ENCODE data around the gene AOPEP.

DNA sequence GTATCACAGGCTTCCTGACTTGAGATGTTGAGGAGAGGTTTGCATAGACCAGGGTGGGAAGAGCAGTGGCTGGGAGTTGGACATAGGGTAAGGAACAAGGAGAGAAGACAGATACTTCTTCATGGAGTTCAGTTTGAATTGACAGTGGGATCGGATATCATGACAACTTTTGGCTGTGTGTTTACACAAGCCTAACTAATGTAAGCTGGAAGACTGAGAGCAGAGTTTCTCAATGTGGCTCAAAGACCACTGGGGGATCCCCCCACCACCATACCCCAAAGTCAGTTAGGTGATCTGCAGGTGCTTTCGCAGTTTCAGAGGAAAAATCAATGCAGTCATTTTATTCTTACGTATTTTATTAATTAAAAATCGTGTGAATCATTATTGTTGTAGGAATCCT, 125.9 kb downstream of the AOPEP start:
- TF ChIP-seq, protein P1, sequence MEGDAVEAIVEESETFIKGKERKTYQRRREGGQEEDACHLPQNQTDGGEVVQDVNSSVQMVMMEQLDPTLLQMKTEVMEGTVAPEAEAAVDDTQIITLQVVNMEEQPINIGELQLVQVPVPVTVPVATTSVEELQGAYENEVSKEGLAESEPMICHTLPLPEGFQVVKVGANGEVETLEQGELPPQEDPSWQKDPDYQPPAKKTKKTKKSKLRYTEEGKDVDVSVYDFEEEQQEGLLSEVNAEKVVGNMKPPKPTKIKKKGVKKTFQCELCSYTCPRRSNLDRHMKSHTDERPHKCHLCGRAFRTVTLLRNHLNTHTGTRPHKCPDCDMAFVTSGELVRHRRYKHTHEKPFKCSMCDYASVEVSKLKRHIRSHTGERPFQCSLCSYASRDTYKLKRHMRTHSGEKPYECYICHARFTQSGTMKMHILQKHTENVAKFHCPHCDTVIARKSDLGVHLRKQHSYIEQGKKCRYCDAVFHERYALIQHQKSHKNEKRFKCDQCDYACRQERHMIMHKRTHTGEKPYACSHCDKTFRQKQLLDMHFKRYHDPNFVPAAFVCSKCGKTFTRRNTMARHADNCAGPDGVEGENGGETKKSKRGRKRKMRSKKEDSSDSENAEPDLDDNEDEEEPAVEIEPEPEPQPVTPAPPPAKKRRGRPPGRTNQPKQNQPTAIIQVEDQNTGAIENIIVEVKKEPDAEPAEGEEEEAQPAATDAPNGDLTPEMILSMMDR (IDR thresholded peaks at IDR 0.05) = no peak
- no peak for TF ChIP-seq POLR2A (IDR thresholded peaks at IDR 0.05)
- no peak for TF ChIP-seq EP300 (IDR thresholded peaks at IDR 0.05)

Measured in gastroesophageal sphincter (tissue), 3 donors.